ENCODE measurements around the gene PARP16. TPM values are rescaled to one million over a fixed set of nuclear protein-coding genes. Genes with fewer than 3 reads are reported as not detected.
A peak's percentile ranks its signal among the peaks of the same experiment; 100 is the strongest.
"Not testable (repeated sequence)": the region's sequence is repeated elsewhere in the genome, so short reads cannot be mapped to it uniquely, and the experiment has no call there.

PARP16 gene
- total and polyA plus RNA-seq, 2 donors from 2014 or later = 7.0 to 7.8 TPM

DNA sequence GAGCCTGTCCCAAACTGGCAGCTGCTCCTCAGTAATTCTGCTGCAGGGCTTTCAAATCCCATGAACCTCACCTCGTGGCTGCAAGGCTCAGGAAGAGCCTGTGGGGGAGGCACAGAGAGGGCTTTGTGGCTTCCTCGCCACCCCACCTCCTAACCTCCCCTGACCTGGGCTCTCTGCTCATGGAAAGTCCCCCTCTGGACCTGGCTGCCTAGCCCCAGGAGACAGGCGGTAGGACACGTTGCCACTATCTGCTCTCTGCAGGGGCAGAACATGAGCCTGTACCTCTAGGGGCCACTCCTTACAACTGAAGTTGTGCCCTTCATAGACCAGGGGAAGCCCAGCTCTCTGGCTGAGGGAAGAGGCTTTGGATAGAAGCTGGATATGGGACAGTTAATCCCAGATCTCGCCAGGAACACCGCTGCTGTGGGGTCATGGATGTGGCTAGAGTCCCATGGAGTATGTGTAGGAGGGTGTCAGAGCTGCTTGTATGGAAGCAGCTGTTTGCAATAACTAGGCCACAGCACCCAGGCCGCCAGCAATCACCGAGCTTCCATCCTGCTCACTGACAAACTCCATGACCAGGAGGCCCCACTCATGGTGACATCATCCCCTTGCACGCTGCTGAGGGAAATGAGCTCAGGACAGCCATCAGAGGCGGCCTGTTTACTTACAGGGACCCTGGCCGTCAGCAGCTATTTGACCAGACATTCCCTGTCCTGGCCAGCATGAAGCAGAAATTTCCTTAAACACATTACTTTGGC lies 41.4 kb downstream of the PARP16 start:
- H3K9ac ChIP-seq (ENCODE audit: low read length in 3 of 3) = no peak overlapping the region
- FAIRE-seq = no peak
- intact Hi-C loops (cut with DNase I) = no loop called here

GRCh38 chr15:65244638-65245037 lies 42.0 kb downstream of the PARP16 start:
- no peak overlapping the region for H3K4me3 ChIP-seq (ENCODE audit: low read length in 3 of 3)
- TF ChIP-seq, protein P1, sequence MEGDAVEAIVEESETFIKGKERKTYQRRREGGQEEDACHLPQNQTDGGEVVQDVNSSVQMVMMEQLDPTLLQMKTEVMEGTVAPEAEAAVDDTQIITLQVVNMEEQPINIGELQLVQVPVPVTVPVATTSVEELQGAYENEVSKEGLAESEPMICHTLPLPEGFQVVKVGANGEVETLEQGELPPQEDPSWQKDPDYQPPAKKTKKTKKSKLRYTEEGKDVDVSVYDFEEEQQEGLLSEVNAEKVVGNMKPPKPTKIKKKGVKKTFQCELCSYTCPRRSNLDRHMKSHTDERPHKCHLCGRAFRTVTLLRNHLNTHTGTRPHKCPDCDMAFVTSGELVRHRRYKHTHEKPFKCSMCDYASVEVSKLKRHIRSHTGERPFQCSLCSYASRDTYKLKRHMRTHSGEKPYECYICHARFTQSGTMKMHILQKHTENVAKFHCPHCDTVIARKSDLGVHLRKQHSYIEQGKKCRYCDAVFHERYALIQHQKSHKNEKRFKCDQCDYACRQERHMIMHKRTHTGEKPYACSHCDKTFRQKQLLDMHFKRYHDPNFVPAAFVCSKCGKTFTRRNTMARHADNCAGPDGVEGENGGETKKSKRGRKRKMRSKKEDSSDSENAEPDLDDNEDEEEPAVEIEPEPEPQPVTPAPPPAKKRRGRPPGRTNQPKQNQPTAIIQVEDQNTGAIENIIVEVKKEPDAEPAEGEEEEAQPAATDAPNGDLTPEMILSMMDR (IDR thresholded peaks at IDR 0.05; ENCODE audit: borderline replicate concordance, extremely low read depth, insufficient read depth) = no peak
- no peak for FAIRE-seq
- H3K4me1 ChIP-seq (ENCODE audit: control insufficient read depth in 2 of 3, insufficient read depth in 2 of 3, low read depth in 1 of 3, low read length in 3 of 3) = peaks cover 0 to 2% (median 0%) of the 10 kb centered on the region in 3 donors
- no peak overlapping the region for H3K27ac ChIP-seq (ENCODE audit: low read depth in 2 of 2, low read length in 2 of 2)
- H3K9me3 ChIP-seq (ENCODE audit: control insufficient read depth in 2 of 3, insufficient read depth in 1 of 3, low read length in 3 of 3) = no peaks in the 10 kb centered on the region
- H3K9ac ChIP-seq (ENCODE audit: low read length in 3 of 3) = no peak overlapping the region
- no peak for DNase-seq
- H3K27me3 ChIP-seq (ENCODE audit: control insufficient read depth, insufficient read depth, low read length) = no peaks in the 10 kb centered on the region
- intact Hi-C loops (cut with DNase I) = no loop called here
- H3K36me3 ChIP-seq (ENCODE audit: control insufficient read depth in 2 of 3, insufficient read depth in 3 of 3, low read length in 3 of 3) = no peaks in the 10 kb centered on the region

More for the DNA sequence above, 41.4 kb downstream of the PARP16 start:
- no peaks in the 10 kb centered on the region for H3K27me3 ChIP-seq (ENCODE audit: control insufficient read depth, insufficient read depth, low read length)
- no peak overlapping the region for H3K4me3 ChIP-seq (ENCODE audit: low read length in 3 of 3)
- TF ChIP-seq, protein P1 (IDR thresholded peaks at IDR 0.05; ENCODE audit: borderline replicate concordance, extremely low read depth, insufficient read depth) = no peak
- no peaks in the 10 kb centered on the region for H3K36me3 ChIP-seq (ENCODE audit: control insufficient read depth in 2 of 3, insufficient read depth in 3 of 3, low read length in 3 of 3)
- H3K9me3 ChIP-seq (ENCODE audit: control insufficient read depth in 2 of 3, insufficient read depth in 1 of 3, low read length in 3 of 3) = no peaks in the 10 kb centered on the region
- H3K4me1 ChIP-seq (ENCODE audit: control insufficient read depth in 2 of 3, insufficient read depth in 2 of 3, low read depth in 1 of 3, low read length in 3 of 3) = peaks cover 0 to 2% (median 0%) of the 10 kb centered on the region in 3 donors
- peak overlapping the region in 1 of 2 donors; percentile 8 for H3K27ac ChIP-seq (ENCODE audit: low read depth in 2 of 2, low read length in 2 of 2)
- DNase-seq = peak; percentile 70 to 94 (median 77)

DNA sequence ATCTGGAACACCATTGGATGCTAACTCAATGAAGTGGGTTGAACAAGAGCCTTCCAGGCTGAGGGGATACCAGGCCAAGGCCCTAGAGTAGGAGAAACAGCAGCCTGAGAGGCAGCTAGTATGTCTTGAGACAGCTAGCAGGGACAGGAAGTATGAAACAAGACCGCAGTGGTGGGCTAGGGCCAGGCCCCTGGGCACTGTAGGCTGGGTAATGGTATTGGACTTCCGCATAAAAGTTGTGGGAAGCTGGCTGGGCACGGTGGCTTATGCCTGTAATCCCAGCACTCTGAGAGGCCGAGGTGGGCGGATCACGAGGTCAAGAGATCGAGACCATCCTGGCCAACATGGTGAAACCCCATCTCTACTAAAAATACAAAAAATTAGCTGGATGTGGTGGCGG lies 50.2 kb downstream of the PARP16 start:
- H3K4me1 ChIP-seq (ENCODE audit: control insufficient read depth in 2 of 3, insufficient read depth in 2 of 3, low read depth in 1 of 3, low read length in 3 of 3); intact Hi-C loops (cut with DNase I); H3K4me3 ChIP-seq (ENCODE audit: low read length in 3 of 3); H3K9ac ChIP-seq (ENCODE audit: low read length in 3 of 3); DNase-seq; H3K9me3 ChIP-seq (ENCODE audit: control insufficient read depth in 2 of 3, insufficient read depth in 1 of 3, low read length in 3 of 3); H3K36me3 ChIP-seq (ENCODE audit: control insufficient read depth in 2 of 3, insufficient read depth in 3 of 3, low read length in 3 of 3); H3K27ac ChIP-seq (ENCODE audit: low read depth in 2 of 2, low read length in 2 of 2); H3K27me3 ChIP-seq (ENCODE audit: control insufficient read depth, insufficient read depth, low read length); FAIRE-seq: not testable (repeated sequence)

DNA sequence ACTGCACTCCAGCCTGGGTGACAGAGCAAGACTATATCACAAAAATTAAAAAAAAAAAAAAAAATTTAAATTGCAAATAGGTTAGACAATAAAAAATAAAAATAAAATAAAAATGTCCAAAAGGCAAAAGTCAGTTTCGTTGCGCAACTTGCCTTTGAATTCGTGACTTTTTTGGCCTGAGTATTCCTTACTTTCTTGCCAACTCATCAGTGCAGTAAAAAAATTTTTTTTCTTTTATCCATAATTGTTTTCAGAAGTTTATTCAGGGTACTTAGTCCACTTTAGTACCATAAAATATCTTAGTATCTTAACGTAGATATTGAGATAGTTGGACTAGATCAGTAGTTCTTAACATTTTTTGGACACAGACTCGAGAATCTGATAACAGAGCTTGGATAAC lies 53.0 kb downstream of the PARP16 start:
- no peak overlapping the region for H3K4me3 ChIP-seq (ENCODE audit: low read length in 3 of 3)
- TF ChIP-seq, protein P1 (IDR thresholded peaks at IDR 0.05; ENCODE audit: borderline replicate concordance, extremely low read depth, insufficient read depth) = no peak
- intact Hi-C loops (cut with DNase I) = no loop called here
- FAIRE-seq (no peak), DNase-seq (no peak)
- no peaks in the 10 kb centered on the region for H3K4me1 ChIP-seq (ENCODE audit: control insufficient read depth in 2 of 3, insufficient read depth in 2 of 3, low read depth in 1 of 3, low read length in 3 of 3)
- H3K27ac ChIP-seq (ENCODE audit: low read depth in 2 of 2, low read length in 2 of 2) = no peak overlapping the region
- H3K9me3 ChIP-seq (ENCODE audit: control insufficient read depth in 2 of 3, insufficient read depth in 1 of 3, low read length in 3 of 3) = no peaks in the 10 kb centered on the region
- H3K27me3 ChIP-seq (ENCODE audit: control insufficient read depth, insufficient read depth, low read length) = no peaks in the 10 kb centered on the region
- H3K9ac ChIP-seq (ENCODE audit: low read length in 3 of 3) = no peak overlapping the region
- no peaks in the 10 kb centered on the region for H3K36me3 ChIP-seq (ENCODE audit: control insufficient read depth in 2 of 3, insufficient read depth in 3 of 3, low read length in 3 of 3)

Data from kidney (tissue), 14 donors.